ENCODE data around the gene PRELID1.

DNA sequence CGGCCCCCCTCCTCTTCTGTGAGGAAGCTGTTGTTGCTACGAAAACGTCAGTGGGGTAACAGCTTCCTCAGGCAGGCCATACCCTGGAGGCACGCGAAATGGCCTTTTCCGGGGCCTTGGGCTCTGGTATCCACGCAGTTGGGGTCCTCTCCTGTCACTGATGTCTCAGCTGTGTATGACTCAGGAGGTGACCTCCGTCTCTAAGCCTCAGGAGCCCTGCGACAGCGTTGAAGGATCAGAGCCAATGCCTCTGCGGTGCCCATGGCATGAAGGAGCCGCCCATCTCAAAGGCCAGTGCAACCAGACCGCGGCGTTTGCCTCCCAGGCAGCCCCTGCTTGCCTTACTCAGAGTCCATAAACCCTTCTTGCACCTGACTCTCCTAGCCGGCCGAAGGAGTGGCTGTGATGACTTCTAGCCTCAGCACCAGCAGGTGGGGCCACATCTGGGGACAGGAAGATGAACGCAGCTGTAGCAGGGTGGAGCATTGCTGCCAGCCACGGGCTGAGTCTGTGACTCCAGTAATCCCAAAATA, 9.1 kb downstream of the PRELID1 start:
- TF ChIP-seq ZNF274 (IDR thresholded peaks at IDR 0.05; ENCODE audit: low read depth, low read length) (no peak), YY1 (IDR thresholded peaks at IDR 0.05; ENCODE audit: insufficient read depth, insufficient read length) (no peak)

All from NT2/D1 (cell line).